Ovary (tissue), 3 donors: ENCODE measurements around the gene PRTFDC1.

Source experiments
- EP300 ChIP-seq: sonication (generic); formaldehyde crosslinking; IDR thresholded peaks from one replicate; pipeline ENCODE4 v1.6.1; 2017; ENCODE audit warnings: antibody characterized with exemption
- TF ChIP-seq, protein P1 (sequence below), 3 donors: fragments of 450-650 bp in 2 of 3; fragments of 200-600 bp in 1 of 3; IDR thresholded peaks; one replicate each; pipeline versions ENCODE4 v1.5.1 to v1.8.0; 2016 to 2022; ENCODE audit warnings: antibody characterized with exemption in 3 of 3, mild to moderate bottlenecking in 1 of 3
- donor health status: DM: no; HTN: no; CAD: no.

DNA sequence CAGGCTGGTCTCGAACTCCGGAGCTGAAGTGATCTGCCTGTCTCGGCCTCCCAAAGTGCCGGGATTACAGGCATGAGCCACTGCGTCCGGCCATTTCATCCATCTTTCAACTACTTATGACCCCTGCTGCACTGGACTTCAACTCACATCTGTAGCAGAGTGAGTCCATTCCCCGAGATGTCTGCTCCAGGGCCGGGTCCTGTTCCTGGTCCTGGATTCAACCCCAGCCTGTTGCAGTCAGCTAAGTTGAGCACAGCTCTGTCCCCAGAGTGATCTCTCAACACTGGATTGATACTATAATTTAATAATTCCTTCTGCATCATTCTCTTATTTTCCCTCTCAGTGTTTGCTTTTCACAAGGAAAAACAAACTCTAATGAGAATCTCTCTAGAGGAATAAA, 25.8 kb downstream of the PRTFDC1 start:
- TF ChIP-seq, protein P1, sequence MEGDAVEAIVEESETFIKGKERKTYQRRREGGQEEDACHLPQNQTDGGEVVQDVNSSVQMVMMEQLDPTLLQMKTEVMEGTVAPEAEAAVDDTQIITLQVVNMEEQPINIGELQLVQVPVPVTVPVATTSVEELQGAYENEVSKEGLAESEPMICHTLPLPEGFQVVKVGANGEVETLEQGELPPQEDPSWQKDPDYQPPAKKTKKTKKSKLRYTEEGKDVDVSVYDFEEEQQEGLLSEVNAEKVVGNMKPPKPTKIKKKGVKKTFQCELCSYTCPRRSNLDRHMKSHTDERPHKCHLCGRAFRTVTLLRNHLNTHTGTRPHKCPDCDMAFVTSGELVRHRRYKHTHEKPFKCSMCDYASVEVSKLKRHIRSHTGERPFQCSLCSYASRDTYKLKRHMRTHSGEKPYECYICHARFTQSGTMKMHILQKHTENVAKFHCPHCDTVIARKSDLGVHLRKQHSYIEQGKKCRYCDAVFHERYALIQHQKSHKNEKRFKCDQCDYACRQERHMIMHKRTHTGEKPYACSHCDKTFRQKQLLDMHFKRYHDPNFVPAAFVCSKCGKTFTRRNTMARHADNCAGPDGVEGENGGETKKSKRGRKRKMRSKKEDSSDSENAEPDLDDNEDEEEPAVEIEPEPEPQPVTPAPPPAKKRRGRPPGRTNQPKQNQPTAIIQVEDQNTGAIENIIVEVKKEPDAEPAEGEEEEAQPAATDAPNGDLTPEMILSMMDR (IDR thresholded peaks at IDR 0.05), result no peak
- no peak for TF ChIP-seq EP300
